GM12878 (cell line): ENCODE results near the gene ABCC4. TPM values are rescaled to one million over a fixed set of nuclear protein-coding genes. Genes with fewer than 3 reads are reported as not detected.

Experiments used
- CEBPB ChIP-seq, 2 experiments: fragments of 150-350 bp in 1 of 2; IDR thresholded peaks; 2 replicates each; pipeline ENCODE4 v1.6.1; 2012 to 2014; ENCODE audit warnings: low read depth in 2 of 2, low read length in 2 of 2, borderline replicate concordance in 1 of 2, inconsistent platforms in 1 of 2
- CHD1 ChIP-seq: IDR thresholded peaks from 2 replicates; pipeline ENCODE4 v1.6.1; 2012; ENCODE audit warnings: low read depth, low read length, improper control_type of control experiment
- CREM ChIP-seq: IDR thresholded peaks from 2 replicates; pipeline ENCODE4 v1.6.1; 2014; ENCODE audit warnings: antibody characterized with exemption, low read depth
- DPF2 ChIP-seq: fragments of 450-650 bp; IDR thresholded peaks from 2 replicates; pipeline ENCODE4 v1.6.1; 2017; ENCODE audit warnings: mild to moderate bottlenecking
- EED ChIP-seq: sonication (generic); IDR thresholded peaks from 2 replicates; pipeline ENCODE4 v1.6.1; 2016; ENCODE audit warnings: antibody characterized with exemption, low read depth
- EGR1 ChIP-seq, 2 experiments: IDR thresholded peaks; 1 replicate in 1 of 2; 2 replicates in 1 of 2; pipeline ENCODE4 v1.6.1; 2011 to 2012; ENCODE audit warnings: low read depth in 2 of 2, low read length in 2 of 2, borderline replicate concordance in 1 of 2, mild to moderate bottlenecking in 1 of 2, moderate library complexity in 1 of 2
- EP300 ChIP-seq, 2 experiments: fragments of 150-350 bp in 1 of 2; IDR thresholded peaks; 2 replicates each; pipeline ENCODE4 v1.6.1; 2011 to 2012; ENCODE audit warnings: low read depth in 2 of 2, low read length in 2 of 2, borderline replicate concordance in 1 of 2, improper control_type of control experiment in 1 of 2, inconsistent platforms in 1 of 2; ENCODE audit not compliant: control insufficient read depth in 1 of 2
- GATAD2B ChIP-seq: fragments of 450-650 bp; conservative IDR thresholded peaks from 2 replicates; pipeline ENCODE4 v1.6.1; 2017; ENCODE audit warnings: low read depth, mild to moderate bottlenecking, moderate library complexity
- MEF2A ChIP-seq: IDR thresholded peaks from 2 replicates; pipeline ENCODE4 v1.6.1; 2011; ENCODE audit warnings: low read depth, mild to moderate bottlenecking, low read length, moderate library complexity; ENCODE audit not compliant: insufficient read depth
- MEF2B ChIP-seq: fragments of 450-650 bp; IDR thresholded peaks from 2 replicates; pipeline ENCODE4 v1.6.1; 2018; ENCODE audit warnings: mild to moderate bottlenecking, moderate library complexity; ENCODE audit not compliant: partially characterized antibody, poor library complexity, severe bottlenecking
- MTA2 ChIP-seq: fragments of 450-650 bp; IDR thresholded peaks from 2 replicates; pipeline ENCODE4 v1.6.1; 2016; ENCODE audit warnings: low read depth, mild to moderate bottlenecking, moderate library complexity
- NBN ChIP-seq: fragments of 450-650 bp; IDR thresholded peaks from 2 replicates; pipeline ENCODE4 v1.6.1; 2016
- PML ChIP-seq: IDR thresholded peaks from 2 replicates; pipeline ENCODE4 v1.6.1; 2012; ENCODE audit warnings: low read length, inconsistent platforms
- POLR2AphosphoS5 ChIP-seq: IDR thresholded peaks from 2 replicates; pipeline ENCODE4 v1.6.1; 2011; ENCODE audit warnings: mild to moderate bottlenecking, low read length, inconsistent platforms
- RCOR1 ChIP-seq: conservative IDR thresholded peaks from 2 replicates; pipeline ENCODE4 v1.6.1; 2012; ENCODE audit warnings: low read depth, low read length, improper control_type of control experiment
- SIX5 ChIP-seq: IDR thresholded peaks from 2 replicates; pipeline ENCODE4 v1.6.1; 2011; ENCODE audit warnings: mild to moderate bottlenecking, low read depth, low read length, moderate library complexity; ENCODE audit not compliant: severe bottlenecking
- SMAD5 ChIP-seq: IDR thresholded peaks from 2 replicates; pipeline ENCODE4 v1.6.1; 2016; ENCODE audit warnings: antibody characterized with exemption, low read depth
- SPI1 ChIP-seq: IDR thresholded peaks from 2 replicates; pipeline ENCODE4 v1.6.1; 2011; ENCODE audit warnings: low read depth, mild to moderate bottlenecking, low read length, moderate library complexity, borderline replicate concordance; ENCODE audit not compliant: insufficient read depth
- ZBED1 ChIP-seq: IDR thresholded peaks from 2 replicates; pipeline ENCODE4 v1.6.1; 2016; ENCODE audit warnings: borderline replicate concordance
- ZNF24 ChIP-seq: fragments of 450-650 bp; IDR thresholded peaks from 2 replicates; pipeline ENCODE4 v1.6.1; 2017; ENCODE audit warnings: antibody characterized with exemption, mild to moderate bottlenecking
- ZNF687 ChIP-seq: fragments of 450-650 bp; IDR thresholded peaks from 2 replicates; pipeline ENCODE4 v1.6.1; 2017; ENCODE audit warnings: mild to moderate bottlenecking, moderate library complexity
- polyA plus RNA-seq, 11 experiments: library from polyadenylated mRNA; depleted of rRNA in 4 of 11; unstranded in 6 of 11; stranded (reverse) in 5 of 11; fragments of >200 nt; fragmentation: Nextera tagmentation in 4 of 11; fragmentation: Illumina TruSeq in 1 of 11; extraction: Ambion mirVana in 4 of 11; extraction: Trizol in 1 of 11; gene quantifications; 1 replicate in 1 of 11; 2 replicates in 10 of 11; pipeline versions ENCODE4 v1.2.1 to v1.2.3, GENCODE V29; 2011 to 2016; ENCODE audit warnings: inconsistent platforms in 2 of 11, missing spikeins in 2 of 11, low read depth in 1 of 11
- total RNA-seq, 4 experiments: library from RNA; depleted of rRNA in 3 of 4; stranded (reverse); fragments of >200 nt in 3 of 4; fragmentation: Illumina TruSeq in 1 of 4; extraction: Trizol in 1 of 4; gene quantifications; 2 replicates each; pipeline versions ENCODE4 v1.2.1 to v1.2.3, GENCODE V29; 2013 to 2021
- TF ChIP-seq, protein P1 (sequence below): fragments of 450-650 bp; IDR thresholded peaks from 2 replicates; pipeline ENCODE4 v1.6.1; 2017; ENCODE audit warnings: mild to moderate bottlenecking, low read depth, inconsistent platforms; ENCODE audit not compliant: poor library complexity, severe bottlenecking
- TF ChIP-seq, protein P2 (sequence below): fragments of 450-650 bp; IDR thresholded peaks from 2 replicates; pipeline ENCODE4 v1.6.1; 2016; ENCODE audit warnings: mild to moderate bottlenecking

The ABCC4 gene
- total and polyA plus RNA-seq, 10 of the 15 experiments (the other 5 are each of a cell fraction or from before 2014, with no cell fraction given) = 7.2 to 44.4 (median 24.1) TPM

GRCh38 chr13:95226932-95227695, 74.1 kb downstream of the ABCC4 start (continued):
- peak; percentile 45; the same call in 1 of the 2 replicates for TF ChIP-seq ZBED1
- no peak for TF ChIP-seq SMAD5
- TF ChIP-seq MTA2 = peak; percentile 62
- TF ChIP-seq DPF2 = peak; percentile 68; the same call in 1 of the 2 replicates
- TF ChIP-seq SIX5 = no peak
- no peak for TF ChIP-seq CHD1
- TF ChIP-seq MEF2B = no peak
- TF ChIP-seq, protein P1, sequence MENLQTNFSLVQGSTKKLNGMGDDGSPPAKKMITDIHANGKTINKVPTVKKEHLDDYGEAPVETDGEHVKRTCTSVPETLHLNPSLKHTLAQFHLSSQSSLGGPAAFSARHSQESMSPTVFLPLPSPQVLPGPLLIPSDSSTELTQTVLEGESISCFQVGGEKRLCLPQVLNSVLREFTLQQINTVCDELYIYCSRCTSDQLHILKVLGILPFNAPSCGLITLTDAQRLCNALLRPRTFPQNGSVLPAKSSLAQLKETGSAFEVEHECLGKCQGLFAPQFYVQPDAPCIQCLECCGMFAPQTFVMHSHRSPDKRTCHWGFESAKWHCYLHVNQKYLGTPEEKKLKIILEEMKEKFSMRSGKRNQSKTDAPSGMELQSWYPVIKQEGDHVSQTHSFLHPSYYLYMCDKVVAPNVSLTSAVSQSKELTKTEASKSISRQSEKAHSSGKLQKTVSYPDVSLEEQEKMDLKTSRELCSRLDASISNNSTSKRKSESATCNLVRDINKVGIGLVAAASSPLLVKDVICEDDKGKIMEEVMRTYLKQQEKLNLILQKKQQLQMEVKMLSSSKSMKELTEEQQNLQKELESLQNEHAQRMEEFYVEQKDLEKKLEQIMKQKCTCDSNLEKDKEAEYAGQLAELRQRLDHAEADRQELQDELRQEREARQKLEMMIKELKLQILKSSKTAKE = no peak
- 0 out of 2 replicates have a peak, but pooled peaks have one; percentile 26 for TF ChIP-seq CREM
- TF ChIP-seq RCOR1 = no peak
- TF ChIP-seq SPI1 = peak; percentile 85
- TF ChIP-seq MEF2A = peak; percentile 78; the same call in 1 of the 2 replicates
- 0 out of 2 replicates have a peak, but pooled peaks have one; percentile 4 for TF ChIP-seq PML
- no peak for TF ChIP-seq POLR2AphosphoS5
- TF ChIP-seq, protein P2, sequence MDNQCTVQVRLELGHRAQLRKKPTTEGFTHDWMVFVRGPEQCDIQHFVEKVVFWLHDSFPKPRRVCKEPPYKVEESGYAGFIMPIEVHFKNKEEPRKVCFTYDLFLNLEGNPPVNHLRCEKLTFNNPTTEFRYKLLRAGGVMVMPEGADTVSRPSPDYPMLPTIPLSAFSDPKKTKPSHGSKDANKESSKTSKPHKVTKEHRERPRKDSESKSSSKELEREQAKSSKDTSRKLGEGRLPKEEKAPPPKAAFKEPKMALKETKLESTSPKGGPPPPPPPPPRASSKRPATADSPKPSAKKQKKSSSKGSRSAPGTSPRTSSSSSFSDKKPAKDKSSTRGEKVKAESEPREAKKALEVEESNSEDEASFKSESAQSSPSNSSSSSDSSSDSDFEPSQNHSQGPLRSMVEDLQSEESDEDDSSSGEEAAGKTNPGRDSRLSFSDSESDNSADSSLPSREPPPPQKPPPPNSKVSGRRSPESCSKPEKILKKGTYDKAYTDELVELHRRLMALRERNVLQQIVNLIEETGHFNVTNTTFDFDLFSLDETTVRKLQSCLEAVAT = peak; percentile 46; the same call in 1 of the 2 replicates
- 0 out of 2 replicates have a peak, but pooled peaks have one; percentile 25 for TF ChIP-seq NBN
- TF ChIP-seq EED = 0 out of 2 replicates have a peak, but pooled peaks have one; percentile 21
- TF ChIP-seq EGR1 (IDR thresholded peaks at IDR 0.05; ENCODE audit: borderline replicate concordance in 1 of 2, low read depth in 2 of 2, low read length in 2 of 2) = no peak
- TF ChIP-seq EP300 (IDR thresholded peaks at IDR 0.05; ENCODE audit: borderline replicate concordance in 1 of 2, control insufficient read depth in 1 of 2, low read depth in 2 of 2, low read length in 2 of 2) = peak; percentile 51 to 57
- TF ChIP-seq CEBPB (IDR thresholded peaks at IDR 0.05; ENCODE audit: borderline replicate concordance in 1 of 2, low read depth in 2 of 2, low read length in 2 of 2) = no peak
- peak; percentile 38; the same call in 1 of the 2 replicates for TF ChIP-seq ZNF687
- 0 out of 2 replicates have a peak, but pooled peaks have one; percentile 3 for TF ChIP-seq ZNF24
- TF ChIP-seq GATAD2B = 0 out of 2 replicates have a peak, but pooled peaks have one; percentile 38
